K562 treated with DMSO at 1 percent for 4 hours (cell line): ENCODE results near the gene GDA. TPM values are rescaled to one million over a fixed set of nuclear protein-coding genes. Genes with fewer than 3 reads are reported as not detected.

Source experiments
- total RNA-seq: library from RNA; unstranded; fragments of 300-600 nt; gene quantifications from 2 replicates; pipeline ENCODE4 v1.2.3, GENCODE V29; 2022; ENCODE audit not compliant: insufficient read depth

Gene GDA
- 6.3 and 11.4 TPM in 2 replicates for total RNA-seq

DNA sequence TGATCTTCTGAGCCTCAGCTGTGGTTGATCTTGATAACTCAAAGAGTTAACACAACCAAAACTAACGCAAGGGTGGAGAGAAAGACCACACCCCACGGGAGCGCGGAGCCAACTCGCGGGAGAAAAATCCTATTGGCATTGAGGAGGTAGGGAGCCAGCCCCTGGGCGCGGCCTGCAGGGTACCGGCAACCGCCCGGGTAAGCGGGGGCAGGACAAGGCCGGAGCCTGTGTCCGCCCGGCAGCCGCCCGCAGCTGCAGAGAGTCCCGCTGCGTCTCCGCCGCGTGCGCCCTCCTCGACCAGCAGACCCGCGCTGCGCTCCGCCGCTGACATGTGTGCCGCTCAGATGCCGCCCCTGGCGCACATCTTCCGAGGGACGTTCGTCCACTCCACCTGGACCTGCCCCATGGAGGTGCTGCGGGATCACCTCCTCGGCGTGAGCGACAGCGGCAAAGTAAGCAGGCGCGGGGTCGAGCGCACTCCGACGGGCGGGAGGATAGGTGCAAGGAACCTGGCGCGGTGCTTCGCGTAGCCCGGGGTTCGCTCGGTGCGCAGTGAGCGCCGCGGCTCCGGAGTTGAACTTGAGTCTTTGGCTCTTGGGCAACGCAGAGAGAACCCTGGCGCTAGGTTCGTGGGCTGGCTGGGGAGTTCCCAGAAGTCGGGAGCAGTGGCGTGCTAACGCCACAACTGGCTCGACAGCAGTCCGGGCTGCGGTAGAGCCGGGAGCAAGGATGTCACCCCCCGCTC, at the start of gene GDA:
Gene GDA (plus strand): TSS at position 210 of the 745 bp plus-strand sequence. CDS start 120 bp downstream, at position 330.

Other genes with a start within 250 kb of the GDA start
- 9.4 and 10.1 TPM in 2 replicates for gene ABHD17B, start 238.2 kb upstream of the GDA start, total RNA-seq
- gene C9orf85, start 237.8 kb upstream of the GDA start, total RNA-seq: 5.2 and 9.3 TPM in 2 replicates
- not detected in 2 replicates for gene C9orf57, start 88.8 kb upstream of the GDA start, total RNA-seq
- gene ZFAND5, start 215.8 kb downstream of the GDA start, total RNA-seq: 34.1 and 55.7 TPM in 2 replicates